NCI-H1417 treated with DMSO at 0.1 percent for 48 hours (cell line): ENCODE measurements around the gene SYK.

Source experiments
- DNase-seq: peaks from one replicate; lab custom pipeline; 2025; lab: John Stamatoyannopoulos, UW

SYK gene

DNA sequence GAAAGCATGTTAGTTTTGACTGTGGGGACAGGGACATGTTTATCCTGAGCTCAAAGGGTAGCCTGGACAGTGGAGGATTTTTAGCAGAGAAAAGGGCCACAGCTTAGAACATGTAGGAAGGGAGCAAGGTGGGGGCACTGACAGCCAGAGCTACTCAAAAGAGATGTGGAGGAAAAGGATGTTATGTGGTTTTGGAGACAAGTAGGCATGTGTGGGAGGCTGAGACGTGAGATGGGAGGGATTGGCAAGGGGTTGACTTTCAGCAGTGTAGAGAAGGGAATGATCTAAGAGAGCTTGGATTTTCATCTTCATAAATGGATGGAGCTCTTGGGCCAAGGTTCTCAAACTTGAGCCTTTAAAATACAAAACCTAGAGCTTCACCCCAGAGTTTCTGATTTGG, 24.0 kb downstream of the SYK start:
- no peak for DNase-seq

DNA sequence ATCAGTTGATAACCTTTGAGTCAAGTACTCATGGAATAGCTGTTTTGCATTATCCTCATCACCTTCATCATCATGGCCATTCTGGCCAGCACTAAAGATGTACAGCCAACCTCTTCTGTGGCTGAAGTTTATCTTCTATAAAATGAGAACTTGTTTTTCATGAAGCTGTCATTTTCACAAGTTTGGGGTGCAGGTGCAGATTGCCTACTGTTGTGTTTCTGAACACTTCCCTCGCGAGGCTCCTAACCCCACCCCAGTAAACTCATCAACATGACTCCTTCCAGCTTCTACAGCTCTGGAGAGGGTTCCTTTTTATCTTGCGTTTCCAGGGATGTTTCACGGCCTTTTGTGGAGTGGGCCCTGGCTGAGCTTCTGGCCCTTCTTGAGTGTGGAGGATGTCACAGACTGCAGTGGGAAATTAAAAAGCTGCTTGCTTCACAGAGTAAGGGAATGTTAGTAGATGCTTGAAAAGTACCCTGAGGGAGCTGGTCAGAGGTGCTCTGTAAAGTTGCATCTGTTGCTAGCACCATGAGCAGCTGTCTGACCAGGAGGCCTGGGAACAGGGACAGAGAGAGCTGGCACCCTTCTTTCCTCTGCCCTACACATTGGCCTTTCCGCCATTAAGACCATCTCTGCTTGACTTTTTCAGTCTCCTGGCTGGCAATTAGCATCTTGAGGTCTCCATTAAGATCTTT, 24.9 kb downstream of the SYK start:
- DNase-seq = no peak

DNA sequence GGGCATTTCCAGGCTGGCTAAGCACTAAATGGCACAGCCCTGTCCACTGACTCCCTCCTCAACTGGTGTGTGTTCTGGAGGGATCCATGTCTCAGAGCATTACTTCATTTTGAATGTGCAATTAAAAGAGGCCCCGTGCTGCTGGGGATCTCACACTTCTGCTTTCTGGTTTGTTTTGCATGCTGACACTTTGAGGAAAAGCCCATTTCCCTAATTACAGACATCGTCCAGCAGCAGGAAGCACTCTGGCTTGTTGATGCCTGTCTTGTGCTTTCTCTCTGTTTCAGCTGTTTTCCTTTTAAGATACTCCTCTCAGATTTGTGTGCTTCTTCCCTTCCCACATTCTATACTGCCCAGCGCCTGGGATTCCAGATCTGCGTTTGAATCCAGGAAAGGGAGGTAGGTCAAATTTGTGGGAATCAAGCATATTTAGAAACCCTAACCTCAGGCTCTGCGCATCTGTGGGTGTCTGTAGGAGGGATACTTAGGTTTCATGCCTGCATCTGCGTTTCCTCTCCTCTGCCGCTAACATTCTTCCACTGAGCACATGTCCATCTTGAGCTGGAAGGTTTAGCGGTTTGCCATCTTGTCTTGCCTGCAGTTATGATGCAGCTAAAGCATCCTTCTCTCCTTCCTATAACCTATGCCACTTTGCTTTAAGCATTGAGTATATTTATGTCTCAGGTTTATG, 25.7 kb downstream of the SYK start:
- DNase-seq = no peak

DNA sequence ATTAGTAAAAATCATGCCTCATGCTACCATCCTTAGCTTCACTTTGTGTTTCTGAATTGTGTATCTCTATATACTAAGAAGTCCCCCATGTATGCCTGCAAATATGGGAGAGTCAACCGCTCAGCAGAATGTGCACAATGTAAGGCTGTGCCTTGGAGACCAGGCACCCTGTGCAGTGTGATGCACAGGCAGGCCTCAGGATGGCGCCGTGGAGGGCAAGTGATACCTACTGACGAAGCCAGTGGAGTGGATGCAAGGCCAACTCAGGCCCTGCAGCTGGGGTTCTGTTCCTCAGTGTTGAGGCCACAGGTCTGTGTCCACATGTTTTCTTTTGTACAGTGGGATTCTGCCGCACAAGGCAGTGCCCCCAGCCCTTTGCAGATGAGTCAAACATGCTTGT, 28.4 kb downstream of the SYK start:
- no peak for DNase-seq

DNA sequence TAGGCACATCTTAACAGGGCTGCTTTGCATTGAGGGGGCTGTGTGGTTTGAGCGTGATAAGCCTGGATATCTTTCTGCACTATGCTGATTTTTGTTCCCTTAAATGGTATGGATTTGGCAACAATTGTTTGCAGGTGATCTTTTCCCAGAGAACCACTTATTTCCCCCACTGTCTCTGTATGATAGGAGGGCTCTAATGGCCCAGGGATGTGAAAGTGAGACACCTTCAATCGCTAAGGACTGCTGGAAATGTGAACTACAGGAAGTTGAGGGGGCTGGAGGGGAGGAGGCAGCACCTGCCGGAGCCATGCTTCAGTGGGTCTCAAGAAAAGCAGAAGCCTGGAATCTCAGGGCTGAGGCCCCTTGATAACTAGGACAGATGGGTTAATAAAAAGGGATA, 29.4 kb downstream of the SYK start:
- DNase-seq = no peak

DNA sequence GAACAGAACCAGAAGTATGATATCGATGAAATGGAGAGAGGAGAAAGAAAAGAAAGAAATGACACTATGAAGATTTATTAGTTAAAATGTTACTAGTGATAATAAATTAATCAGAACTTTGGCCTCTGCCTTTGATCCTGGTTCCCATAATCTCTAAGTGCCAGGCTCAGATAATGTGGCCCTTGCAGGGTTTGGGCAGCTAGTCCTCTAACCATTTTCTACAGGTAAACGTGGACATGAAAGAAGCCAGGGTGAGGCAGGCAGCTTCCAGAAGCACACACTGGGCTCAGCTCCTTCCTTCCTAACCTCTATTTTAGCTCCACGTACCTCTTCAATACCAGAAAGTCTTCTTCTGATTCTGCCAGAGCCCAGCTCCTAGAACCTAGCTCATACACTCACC, 30.6 kb downstream of the SYK start:
- DNase-seq = no peak

DNA sequence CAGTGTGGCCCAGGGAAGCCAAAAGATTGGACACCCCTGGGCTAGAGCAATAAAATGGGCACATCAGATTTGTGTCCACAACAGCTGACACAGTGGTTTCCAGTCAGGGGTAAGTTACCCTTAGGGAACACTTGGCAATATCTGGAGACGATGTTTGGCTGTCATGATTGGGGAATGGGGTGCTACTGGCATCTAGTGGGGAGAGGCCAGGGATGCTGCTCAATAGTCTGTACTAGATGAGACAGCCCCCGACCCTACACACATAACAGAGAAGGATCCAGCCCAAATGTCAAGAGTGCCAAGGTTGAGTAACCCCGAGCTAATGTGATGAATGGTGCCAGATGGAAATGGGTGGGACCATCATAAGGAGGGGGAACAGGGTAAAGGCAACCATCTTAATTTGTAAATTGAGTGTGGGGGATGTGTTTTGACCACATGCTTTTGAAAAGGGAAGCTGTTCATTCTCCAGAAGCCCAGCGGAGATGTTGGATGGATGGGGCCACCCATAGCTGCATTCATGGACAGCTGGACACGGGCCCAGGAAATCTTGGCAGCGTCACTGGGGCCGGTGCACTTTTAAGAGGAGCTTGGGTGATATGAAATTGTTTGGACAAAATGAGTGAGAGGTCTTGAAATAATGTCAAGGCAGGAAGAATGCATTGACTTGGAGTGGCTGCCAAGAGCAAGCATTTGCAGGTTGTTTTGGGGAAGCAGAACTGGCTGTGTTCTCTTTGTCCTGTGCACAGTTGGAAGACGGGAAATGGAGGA, 33.4 kb downstream of the SYK start:
- no peak for DNase-seq

DNA sequence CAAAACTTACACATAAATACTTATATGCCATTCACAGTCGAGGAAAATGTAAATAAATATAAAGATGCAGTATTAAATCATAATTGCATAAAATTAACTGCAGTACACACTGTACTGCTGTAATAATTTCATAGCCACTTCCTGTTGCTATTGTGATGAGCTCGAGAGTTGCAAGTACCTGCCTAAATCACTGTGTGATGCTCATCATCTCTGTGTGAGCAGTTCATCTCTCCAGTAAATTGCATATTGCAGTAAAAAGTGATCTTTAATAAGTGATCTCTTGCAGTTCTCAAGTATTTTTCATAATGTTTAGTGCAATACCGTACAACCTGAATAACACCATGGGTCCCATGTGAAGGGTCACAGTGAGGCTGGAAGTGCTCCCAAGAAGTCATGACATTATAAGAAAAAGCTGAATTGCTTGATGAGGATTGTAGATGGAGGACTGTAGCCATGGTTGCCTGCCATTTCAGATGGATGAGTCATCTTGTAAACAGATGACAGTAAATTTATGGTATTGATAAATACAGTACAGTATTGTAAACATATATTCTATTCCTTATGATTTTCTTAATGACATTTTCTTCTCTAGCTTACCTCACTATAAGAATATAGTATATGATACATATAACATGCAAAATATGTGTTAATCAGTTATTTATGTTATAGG, 34.9 kb downstream of the SYK start:
- DNase-seq = no peak

DNA sequence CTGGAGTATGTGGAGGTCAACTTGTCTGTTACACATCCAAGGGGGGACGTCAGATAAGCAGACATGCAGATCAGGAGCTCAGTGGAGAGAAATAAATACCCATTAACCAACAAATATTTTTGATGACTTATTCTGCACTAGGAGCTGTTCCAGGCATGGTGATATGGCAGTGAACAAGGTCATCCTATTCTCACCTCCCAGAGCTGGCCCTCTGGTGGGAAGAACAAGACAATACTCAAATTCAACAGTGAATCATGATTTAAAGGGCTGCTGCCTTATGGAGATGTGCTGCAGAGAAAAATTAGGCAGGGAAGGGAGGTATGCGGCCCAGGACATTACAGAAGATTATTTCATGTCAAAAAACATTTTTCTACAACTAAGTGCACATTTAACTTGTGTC, 36.5 kb downstream of the SYK start:
- DNase-seq = no peak

DNA sequence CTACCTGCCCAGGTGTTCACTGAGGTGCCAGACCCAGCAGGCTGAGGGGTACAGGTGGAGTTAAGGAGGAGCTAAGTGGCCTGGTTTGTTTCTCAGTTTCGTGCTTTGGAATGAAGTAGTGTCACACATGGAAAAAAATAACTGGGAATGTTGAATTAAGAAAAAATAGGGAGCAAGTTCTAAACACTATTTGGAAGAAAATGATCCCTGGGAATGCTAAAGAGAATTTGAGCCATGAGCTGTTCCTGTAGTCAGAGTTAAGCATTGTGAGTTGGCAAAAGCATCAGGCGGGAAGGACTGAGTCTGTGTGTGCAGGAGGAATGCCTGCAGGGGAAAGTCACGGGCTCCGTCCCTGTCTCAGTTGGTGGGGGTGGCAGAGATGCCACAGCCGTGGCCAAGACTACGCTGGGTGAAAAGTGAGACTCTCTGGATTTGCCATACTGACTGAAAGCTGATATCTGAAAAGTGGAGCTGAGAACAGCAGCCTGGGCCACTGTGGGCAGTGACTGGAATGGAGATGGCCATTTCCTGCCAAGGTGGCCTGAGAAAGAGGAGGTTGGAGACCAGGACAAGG, 37.0 kb downstream of the SYK start:
- DNase-seq = no peak

DNA sequence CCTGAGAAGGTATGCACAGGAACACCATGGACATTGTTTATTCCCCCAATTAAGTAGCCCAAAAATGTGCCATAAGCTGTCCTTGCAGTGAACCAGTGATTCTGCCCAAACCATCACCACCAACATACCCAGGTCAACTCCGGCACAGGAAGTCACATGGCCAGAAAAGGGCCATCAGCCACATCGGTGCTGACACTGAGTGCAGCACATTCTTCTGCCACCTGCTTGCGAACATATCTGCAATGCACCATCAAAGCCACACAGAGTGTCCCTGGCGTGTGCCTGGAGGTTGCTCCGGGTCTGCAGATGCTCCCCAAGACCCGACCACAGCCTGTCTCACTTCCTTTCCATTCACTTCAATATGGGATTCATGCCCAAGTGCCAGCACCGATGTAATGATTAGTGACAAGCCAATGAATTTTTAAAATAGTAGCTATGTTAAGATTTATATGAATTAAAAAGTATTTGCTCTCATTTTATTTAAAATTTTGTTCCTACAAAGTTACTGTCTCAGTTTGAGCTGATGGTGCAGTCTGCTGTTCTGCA, 37.6 kb downstream of the SYK start:
- no peak for DNase-seq

DNA sequence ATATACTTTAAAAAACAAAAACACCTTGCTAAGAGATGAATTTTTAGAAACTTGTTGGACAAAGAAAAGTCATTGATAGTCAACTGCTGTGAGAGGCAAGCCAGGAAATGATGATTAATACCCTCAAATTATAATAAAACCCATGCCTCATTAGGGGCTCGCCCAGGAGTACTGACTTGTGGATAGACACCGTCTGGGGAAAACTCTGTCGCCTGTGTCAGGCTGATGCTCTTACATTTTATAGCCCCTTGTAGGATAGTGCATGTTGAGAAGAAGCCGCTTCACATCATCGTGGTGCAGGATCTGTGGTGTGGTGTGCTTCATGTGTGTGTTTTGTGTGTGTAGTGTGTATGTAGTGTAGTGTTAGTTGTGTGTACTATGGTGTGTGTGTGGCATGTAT, 39.1 kb downstream of the SYK start:
- DNase-seq = no peak

DNA sequence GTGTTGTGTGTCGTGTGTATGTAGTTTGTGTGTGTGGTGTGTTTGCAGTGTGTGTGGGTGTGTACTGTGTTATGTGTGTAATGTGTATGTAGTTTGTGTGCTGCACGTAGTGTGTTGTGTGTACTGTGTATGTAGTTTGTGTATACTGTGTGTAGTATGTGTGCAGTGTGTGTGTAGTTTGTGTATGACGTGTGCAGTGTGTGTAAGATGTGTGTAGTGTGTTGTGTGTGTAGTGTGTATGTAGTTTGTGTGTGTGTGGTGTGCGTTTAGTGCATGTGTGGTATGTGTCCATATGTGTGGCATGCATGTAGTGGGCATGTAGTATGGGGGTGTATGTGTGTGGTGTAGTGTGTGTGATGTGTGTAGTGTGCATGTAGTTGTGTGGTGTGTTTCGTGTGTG, 39.6 kb downstream of the SYK start:
- DNase-seq = no peak

DNA sequence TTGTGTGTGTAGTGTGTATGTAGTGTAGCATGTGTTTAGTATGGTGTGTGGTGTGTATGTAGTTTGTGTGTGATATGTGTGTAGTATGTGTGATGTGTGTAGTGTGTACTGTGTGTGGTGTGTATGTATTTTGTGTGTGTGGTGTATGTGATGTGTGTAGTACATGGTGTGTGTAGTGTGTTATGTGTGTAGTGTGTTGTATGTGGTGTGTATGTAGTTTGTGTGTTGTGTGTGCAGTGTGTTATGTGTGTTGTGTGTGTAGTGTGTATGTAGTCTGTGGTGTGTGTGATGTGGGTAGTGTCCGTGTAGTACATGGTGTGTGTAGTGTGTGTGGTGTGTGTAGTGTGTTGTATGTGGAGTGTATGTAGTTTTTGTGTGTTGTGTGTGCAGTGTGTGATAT, 40.0 kb downstream of the SYK start:
- no peak for DNase-seq

DNA sequence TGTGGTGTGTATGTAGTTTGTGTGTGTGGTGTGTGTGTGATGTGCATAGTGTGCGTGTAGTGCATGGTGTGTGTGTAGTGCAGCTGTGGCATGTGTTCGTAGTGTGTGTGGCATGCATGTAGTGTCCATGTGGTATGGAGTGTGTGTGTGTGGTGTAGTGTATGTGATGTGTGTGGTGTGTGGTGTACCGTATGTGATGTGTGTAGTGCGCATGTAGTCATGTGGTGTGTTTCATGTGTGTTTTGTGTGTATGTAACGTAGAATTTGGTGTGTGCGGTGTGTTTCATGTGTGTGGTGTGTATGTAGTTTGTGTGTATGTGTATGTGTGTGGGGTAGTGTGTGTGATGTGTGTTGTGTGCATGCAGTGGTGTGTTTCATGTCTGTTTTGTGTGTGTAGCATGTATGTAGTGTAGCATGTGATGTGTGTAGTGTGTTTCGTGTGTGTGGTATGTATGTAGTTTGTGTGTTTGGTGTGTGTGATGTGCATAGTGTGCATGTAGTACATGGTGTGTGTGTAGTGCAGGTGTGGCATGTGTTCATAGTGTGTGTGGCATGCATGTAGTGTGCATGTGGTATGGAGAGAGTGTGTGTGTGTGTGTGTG, 40.7 kb downstream of the SYK start:
- DNase-seq = no peak

DNA sequence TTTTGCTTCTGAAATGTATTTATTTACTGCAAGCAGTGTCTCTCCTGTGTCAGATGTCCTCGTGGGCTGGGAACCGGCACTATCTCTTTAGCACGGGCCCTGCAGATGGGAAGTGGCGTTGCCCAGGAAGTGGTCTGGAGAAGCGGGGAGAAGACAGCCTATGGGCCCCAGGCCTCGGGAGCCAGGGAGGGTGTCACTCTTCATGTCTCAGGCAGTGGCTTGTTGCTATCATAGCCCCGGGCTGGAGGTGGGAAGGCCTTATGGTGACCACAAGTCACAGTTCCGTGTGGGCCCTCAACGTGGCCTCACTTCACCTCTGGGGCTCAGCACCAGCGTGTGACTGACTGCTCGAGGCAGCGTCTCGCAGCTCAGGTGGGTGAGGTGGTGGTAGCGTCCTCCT, 41.4 kb downstream of the SYK start:
- no peak for DNase-seq

DNA sequence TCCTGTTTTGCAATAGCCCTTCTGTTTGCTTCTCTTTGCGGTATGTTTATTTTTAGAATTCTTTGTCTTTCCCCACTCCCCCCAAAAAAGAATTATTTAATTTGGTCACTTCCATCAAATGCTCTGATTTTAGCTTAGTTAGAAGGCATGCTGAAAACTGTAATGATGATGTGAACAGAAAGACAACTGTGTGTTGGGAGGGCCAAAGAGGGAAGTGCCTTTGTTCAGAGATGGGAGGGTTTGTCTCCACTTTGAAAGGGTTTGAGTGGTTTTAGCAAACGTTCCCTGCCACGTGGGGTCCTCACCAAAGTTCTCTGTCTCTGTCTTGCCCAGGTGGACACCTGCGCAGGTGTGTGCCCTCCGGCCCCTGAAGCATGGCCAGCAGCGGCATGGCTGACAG, 41.9 kb downstream of the SYK start:
- DNase-seq = no peak

DNA sequence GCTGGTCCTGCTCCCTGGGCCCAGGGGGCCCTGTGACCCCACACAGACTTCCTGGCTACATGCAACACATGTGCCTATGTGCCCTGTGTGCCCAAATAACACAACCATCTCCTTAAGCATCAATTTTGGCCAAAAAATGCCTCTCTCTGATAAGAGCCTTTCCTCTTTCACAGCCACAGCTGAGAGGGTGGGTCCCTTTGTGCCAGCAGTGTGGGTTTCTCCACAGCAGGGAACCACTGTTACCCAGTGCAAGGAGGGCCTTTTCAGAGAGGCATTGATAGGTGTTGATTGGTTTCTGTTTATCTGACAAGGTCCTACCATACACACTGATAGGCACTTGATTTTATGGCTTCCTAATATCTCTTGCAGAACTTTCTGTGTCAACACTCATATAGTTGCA, 42.7 kb downstream of the SYK start:
- DNase-seq = no peak

DNA sequence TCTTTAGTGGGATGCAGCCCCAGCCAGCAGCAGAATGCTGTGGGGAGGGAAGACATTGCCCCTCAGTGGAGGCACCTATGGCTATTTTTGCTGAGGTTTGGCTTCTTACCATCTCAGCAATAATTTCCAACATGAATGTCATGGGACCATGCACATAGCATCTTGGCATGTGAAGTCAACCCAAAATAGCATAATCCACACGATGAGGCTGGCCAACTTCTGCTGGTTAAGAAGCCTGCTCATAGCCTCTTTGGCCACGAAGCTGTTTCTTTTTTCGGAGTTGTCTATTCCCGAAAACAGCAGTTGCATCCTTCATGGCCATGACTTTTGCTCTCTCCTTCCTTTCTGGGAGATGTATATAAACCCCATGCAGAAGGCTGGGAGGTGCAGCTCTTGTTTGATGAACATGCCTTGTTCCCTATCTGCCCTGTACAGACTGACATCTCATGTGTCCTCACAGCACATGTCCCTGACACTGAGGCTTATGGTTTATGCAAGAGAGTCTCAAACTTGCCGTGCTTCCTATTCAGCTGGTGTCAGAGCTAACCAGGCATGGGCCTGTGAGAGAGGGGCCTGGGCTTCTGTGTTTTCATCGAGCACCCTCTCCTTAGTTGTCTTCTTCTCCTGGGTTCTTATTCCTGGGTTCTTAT, 45.3 kb downstream of the SYK start:
- DNase-seq = no peak

DNA sequence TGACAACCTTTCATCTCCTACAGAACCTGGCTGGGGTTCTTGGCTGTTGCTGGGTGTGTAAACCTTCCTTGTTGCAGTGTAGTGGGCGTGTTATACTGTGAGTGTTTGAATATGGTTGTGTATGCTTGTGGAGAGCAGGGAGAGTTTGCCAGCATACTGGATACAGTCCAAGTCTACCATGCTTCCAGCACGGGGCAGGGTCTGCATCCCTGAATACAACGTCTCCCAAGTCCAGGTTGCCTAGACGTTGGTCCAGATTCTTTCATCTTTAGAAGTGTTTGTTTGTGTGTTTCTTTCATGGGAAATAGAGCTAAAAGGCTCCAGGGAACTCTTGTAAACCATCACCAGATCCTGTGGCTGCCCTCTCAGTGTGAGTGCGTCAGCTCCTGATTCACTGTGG, 46.4 kb downstream of the SYK start:
- no peak for DNase-seq

DNA sequence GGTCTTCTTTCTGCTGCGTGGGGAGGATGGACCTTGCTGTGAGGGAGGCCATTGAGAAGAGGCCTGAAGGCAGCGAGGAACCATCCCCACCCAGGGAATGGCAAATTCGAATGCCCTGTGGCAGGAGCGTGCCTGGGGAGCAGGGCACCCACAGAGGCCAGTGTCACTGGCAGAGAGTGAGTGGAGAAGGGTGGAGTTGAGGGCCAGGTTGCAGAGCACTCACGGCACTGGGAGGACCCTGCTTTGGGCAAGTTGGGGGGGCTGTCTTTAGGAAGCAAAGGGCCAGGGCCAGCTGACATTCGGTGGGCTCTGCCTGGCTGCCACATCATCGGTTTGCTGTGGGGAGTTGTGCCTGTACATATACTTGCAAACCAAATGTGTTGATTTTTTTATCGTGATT, 47.2 kb downstream of the SYK start:
- DNase-seq = no peak
